ENCODE measurements around the gene SIGLECL1. TPM values are rescaled to one million over a fixed set of nuclear protein-coding genes. Genes with fewer than 3 reads are reported as not detected.

Gene SIGLECL1
- total RNA-seq, 1 experiment from 2014 or later: not detected

- ChIA-PET POLR2A (no interaction called here), CTCF (no interaction called here)
- Mint-ChIP-seq H3K4me3 (no peak overlapping the region), H3K9me3 (peaks cover 6% of the 10 kb centered on the region), H3K36me3 (no peaks in the 10 kb centered on the region), H3K27me3 (ENCODE audit: low read depth) (peaks cover 44% of the 10 kb centered on the region), H3K27ac (no peak overlapping the region), H3K4me1 (no peaks in the 10 kb centered on the region)
- ATAC-seq (no peak), DNase-seq (ENCODE audit: low spot score) (no peak)
- TF ChIP-seq FOXP1 (CRISPR knock-in tag; IDR thresholded peaks at IDR 0.05; ENCODE audit: borderline replicate concordance) (no peak), ZNF219 (CRISPR knock-in tag; IDR thresholded peaks at IDR 0.05; ENCODE audit: borderline replicate concordance) (no peak), ELF4 (CRISPR knock-in tag; IDR thresholded peaks at IDR 0.05; ENCODE audit: low read depth) (no peak), ZSCAN18 (CRISPR knock-in tag; IDR thresholded peaks at IDR 0.05) (no peak), ATF1 (CRISPR knock-in tag; IDR thresholded peaks at IDR 0.05) (no peak), CBFB (CRISPR knock-in tag; IDR thresholded peaks at IDR 0.05; ENCODE audit: low read depth) (no peak), TCF7 (CRISPR knock-in tag; IDR thresholded peaks at IDR 0.05; ENCODE audit: low read depth) (no peak), ESRRA (CRISPR knock-in tag; IDR thresholded peaks at IDR 0.05; ENCODE audit: borderline replicate concordance) (no peak), RELA (CRISPR knock-in tag; IDR thresholded peaks at IDR 0.05; ENCODE audit: borderline replicate concordance) (no peak), CREM (CRISPR knock-in tag; IDR thresholded peaks at IDR 0.05) (no peak), ZNF263 (CRISPR knock-in tag; IDR thresholded peaks at IDR 0.05; ENCODE audit: low read depth) (no peak), GRHL2 (CRISPR knock-in tag; IDR thresholded peaks at IDR 0.05; ENCODE audit: insufficient replicate concordance, severe bottlenecking) (no peak), RORB (CRISPR knock-in tag; IDR thresholded peaks at IDR 0.05) (no peak), NR1H2 (CRISPR knock-in tag; IDR thresholded peaks at IDR 0.05) (no peak)
- TF ChIP-seq, protein P1, sequence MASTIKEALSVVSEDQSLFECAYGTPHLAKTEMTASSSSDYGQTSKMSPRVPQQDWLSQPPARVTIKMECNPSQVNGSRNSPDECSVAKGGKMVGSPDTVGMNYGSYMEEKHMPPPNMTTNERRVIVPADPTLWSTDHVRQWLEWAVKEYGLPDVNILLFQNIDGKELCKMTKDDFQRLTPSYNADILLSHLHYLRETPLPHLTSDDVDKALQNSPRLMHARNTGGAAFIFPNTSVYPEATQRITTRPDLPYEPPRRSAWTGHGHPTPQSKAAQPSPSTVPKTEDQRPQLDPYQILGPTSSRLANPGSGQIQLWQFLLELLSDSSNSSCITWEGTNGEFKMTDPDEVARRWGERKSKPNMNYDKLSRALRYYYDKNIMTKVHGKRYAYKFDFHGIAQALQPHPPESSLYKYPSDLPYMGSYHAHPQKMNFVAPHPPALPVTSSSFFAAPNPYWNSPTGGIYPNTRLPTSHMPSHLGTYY (CRISPR knock-in tag; IDR thresholded peaks at IDR 0.05): no peak
- TF ChIP-seq, protein P2, sequence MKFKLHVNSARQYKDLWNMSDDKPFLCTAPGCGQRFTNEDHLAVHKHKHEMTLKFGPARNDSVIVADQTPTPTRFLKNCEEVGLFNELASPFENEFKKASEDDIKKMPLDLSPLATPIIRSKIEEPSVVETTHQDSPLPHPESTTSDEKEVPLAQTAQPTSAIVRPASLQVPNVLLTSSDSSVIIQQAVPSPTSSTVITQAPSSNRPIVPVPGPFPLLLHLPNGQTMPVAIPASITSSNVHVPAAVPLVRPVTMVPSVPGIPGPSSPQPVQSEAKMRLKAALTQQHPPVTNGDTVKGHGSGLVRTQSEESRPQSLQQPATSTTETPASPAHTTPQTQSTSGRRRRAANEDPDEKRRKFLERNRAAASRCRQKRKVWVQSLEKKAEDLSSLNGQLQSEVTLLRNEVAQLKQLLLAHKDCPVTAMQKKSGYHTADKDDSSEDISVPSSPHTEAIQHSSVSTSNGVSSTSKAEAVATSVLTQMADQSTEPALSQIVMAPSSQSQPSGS (CRISPR knock-in tag; IDR thresholded peaks at IDR 0.05; ENCODE audit: borderline replicate concordance, low read depth): no peak
- TF ChIP-seq, protein P3, sequence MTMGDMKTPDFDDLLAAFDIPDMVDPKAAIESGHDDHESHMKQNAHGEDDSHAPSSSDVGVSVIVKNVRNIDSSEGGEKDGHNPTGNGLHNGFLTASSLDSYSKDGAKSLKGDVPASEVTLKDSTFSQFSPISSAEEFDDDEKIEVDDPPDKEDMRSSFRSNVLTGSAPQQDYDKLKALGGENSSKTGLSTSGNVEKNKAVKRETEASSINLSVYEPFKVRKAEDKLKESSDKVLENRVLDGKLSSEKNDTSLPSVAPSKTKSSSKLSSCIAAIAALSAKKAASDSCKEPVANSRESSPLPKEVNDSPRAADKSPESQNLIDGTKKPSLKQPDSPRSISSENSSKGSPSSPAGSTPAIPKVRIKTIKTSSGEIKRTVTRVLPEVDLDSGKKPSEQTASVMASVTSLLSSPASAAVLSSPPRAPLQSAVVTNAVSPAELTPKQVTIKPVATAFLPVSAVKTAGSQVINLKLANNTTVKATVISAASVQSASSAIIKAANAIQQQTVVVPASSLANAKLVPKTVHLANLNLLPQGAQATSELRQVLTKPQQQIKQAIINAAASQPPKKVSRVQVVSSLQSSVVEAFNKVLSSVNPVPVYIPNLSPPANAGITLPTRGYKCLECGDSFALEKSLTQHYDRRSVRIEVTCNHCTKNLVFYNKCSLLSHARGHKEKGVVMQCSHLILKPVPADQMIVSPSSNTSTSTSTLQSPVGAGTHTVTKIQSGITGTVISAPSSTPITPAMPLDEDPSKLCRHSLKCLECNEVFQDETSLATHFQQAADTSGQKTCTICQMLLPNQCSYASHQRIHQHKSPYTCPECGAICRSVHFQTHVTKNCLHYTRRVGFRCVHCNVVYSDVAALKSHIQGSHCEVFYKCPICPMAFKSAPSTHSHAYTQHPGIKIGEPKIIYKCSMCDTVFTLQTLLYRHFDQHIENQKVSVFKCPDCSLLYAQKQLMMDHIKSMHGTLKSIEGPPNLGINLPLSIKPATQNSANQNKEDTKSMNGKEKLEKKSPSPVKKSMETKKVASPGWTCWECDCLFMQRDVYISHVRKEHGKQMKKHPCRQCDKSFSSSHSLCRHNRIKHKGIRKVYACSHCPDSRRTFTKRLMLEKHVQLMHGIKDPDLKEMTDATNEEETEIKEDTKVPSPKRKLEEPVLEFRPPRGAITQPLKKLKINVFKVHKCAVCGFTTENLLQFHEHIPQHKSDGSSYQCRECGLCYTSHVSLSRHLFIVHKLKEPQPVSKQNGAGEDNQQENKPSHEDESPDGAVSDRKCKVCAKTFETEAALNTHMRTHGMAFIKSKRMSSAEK (CRISPR knock-in tag; IDR thresholded peaks at IDR 0.05; ENCODE audit: borderline replicate concordance): no peak
- TF ChIP-seq, protein P4, sequence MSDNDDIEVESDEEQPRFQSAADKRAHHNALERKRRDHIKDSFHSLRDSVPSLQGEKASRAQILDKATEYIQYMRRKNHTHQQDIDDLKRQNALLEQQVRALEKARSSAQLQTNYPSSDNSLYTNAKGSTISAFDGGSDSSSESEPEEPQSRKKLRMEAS (CRISPR knock-in tag; IDR thresholded peaks at IDR 0.05): no peak
Observed at GRCh38 chr19:51226067-51226466, 24.8 kb upstream of the SIGLECL1 start.

- DNase-seq (ENCODE audit: low spot score): no peak
- H3K4me1 Mint-ChIP-seq: no peaks in the 10 kb centered on the region
- ATAC-seq: no peak
- H3K27ac Mint-ChIP-seq: no peak overlapping the region
- peaks cover 44% of the 10 kb centered on the region for H3K27me3 Mint-ChIP-seq (ENCODE audit: low read depth)
- H3K9me3 Mint-ChIP-seq: peaks cover 6% of the 10 kb centered on the region
- ChIA-PET POLR2A (no interaction called here), CTCF (no interaction called here)
- H3K36me3 Mint-ChIP-seq: no peaks in the 10 kb centered on the region
- no peak overlapping the region for H3K4me3 Mint-ChIP-seq
- no peak for TF ChIP-seq ZNF317 (CRISPR knock-in tag; IDR thresholded peaks at IDR 0.05; ENCODE audit: borderline replicate concordance, low read depth)
- no peak for TF ChIP-seq E2F1 (CRISPR knock-in tag; IDR thresholded peaks at IDR 0.05)
- no peak for TF ChIP-seq MYBL2 (CRISPR knock-in tag; IDR thresholded peaks at IDR 0.05)
- TF ChIP-seq, protein P5, sequence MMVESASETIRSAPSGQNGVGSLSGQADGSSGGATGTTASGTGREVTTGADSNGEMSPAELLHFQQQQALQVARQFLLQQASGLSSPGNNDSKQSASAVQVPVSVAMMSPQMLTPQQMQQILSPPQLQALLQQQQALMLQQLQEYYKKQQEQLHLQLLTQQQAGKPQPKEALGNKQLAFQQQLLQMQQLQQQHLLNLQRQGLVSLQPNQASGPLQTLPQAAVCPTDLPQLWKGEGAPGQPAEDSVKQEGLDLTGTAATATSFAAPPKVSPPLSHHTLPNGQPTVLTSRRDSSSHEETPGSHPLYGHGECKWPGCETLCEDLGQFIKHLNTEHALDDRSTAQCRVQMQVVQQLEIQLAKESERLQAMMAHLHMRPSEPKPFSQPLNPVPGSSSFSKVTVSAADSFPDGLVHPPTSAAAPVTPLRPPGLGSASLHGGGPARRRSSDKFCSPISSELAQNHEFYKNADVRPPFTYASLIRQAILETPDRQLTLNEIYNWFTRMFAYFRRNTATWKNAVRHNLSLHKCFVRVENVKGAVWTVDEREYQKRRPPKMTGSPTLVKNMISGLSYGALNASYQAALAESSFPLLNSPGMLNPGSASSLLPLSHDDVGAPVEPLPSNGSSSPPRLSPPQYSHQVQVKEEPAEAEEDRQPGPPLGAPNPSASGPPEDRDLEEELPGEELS (CRISPR knock-in tag; IDR thresholded peaks at IDR 0.05): no peak
- TF ChIP-seq, protein P6, sequence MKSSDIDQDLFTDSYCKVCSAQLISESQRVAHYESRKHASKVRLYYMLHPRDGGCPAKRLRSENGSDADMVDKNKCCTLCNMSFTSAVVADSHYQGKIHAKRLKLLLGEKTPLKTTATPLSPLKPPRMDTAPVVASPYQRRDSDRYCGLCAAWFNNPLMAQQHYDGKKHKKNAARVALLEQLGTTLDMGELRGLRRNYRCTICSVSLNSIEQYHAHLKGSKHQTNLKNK (CRISPR knock-in tag; IDR thresholded peaks at IDR 0.05): no peak
- no peak for TF ChIP-seq GTF2I (CRISPR knock-in tag; conservative IDR thresholded peaks at IDR 0.05)
- TF ChIP-seq ZNF423 (CRISPR knock-in tag; IDR thresholded peaks at IDR 0.05): no peak
Observed at GRCh38 chr19:51227326-51227725, 23.6 kb upstream of the SIGLECL1 start.

Data from WTC11 (cell line).